Adrenal gland (tissue), 12 donors: Measurements from ENCODE around the gene ADARB2. TPM values are rescaled to one million over a fixed set of nuclear protein-coding genes. Genes with fewer than 3 reads are reported as not detected.
"Not testable (repeated sequence)": the region's sequence is repeated elsewhere in the genome, so short reads cannot be mapped to it uniquely, and the experiment has no call there.

Source experiments
- DNase-seq, 7 donors: peaks; one replicate each; pipeline ENCODE4 v3.0.0-alpha.2; 2019 to 2020
- H3K27ac ChIP-seq, 5 donors: fragments of 200-600 bp; sonication (generic) in 4 of 5; 1 replicate in 3 of 5; 2 replicates in 2 of 5; pipeline versions ENCODE4 v1.5.1 to v1.8.0; 2016 to 2020; ENCODE audit warnings: mild to moderate bottlenecking in 1 of 5
- H3K27me3 ChIP-seq: fragments of 200-600 bp; 2 replicates; pipeline ENCODE4 v1.8.0; 2021
- H3K36me3 ChIP-seq, 2 donors: fragments of 200-600 bp; replicated peaks in 1 of 2; 1 replicate in 1 of 2; 2 replicates in 1 of 2; pipeline versions ENCODE4 v1.5.1 to v1.8.0; 2018 to 2022
- H3K4me1 ChIP-seq, 2 donors: fragments of 200-600 bp; replicated peaks in 1 of 2; 1 replicate in 1 of 2; 2 replicates in 1 of 2; pipeline versions ENCODE4 v1.5.1 to v1.8.0; 2018 to 2021
- H3K4me3 ChIP-seq, 4 donors: fragments of 200-600 bp; sonication (generic) in 3 of 4; one replicate each; pipeline ENCODE4 v1.5.1; 2016 to 2018
- H3K9me3 ChIP-seq, 3 donors: fragments of 200-600 bp; sonication (generic) in 1 of 3; replicated peaks in 1 of 3; 1 replicate in 2 of 3; 2 replicates in 1 of 3; pipeline versions ENCODE4 v1.5.1 to v1.8.0; 2016 to 2021
- POLR2A ChIP-seq, 2 donors: fragments of 450-650 bp; IDR thresholded peaks; one replicate each; pipeline ENCODE4 v1.6.1; 2017; ENCODE audit warnings: antibody characterized with exemption in 2 of 2, mild to moderate bottlenecking in 2 of 2, moderate library complexity in 1 of 2
- WGBS, 4 donors: extraction: QIAGEN DNeasy Blood & Tissue Kit in 2 of 4; methylation state at CpG; one replicate each; pipeline versions ENCODE4 v1.1.5 to v1.1.7; 2013 to 2017; 5-methylcytosine and 5-hydroxymethylcytosine counted together
- intact Hi-C, 2 donors: fragments of 100-400 bp; cut with DNase I; formaldehyde crosslinking; loops; one replicate each; pipeline versions ENCODE4 v1.14.1 to v1.15.0; 2022 to 2023
- polyA plus RNA-seq, 3 donors: library from polyadenylated mRNA; stranded (reverse); fragments of 200-250 nt in 2 of 3; fragments of 350-450 nt in 1 of 3; fragmentation: Illumina TruSeq in 1 of 3; extraction: RNeasy Lipid Tissue Mini Kit (QIAGEN cat#74804) in 1 of 3; gene quantifications; one replicate each; pipeline ENCODE4 v1.2.3, GENCODE V29; 2013 to 2014
- total RNA-seq, 9 donors: library from RNA; depleted of rRNA in 4 of 9; stranded (reverse); fragments of >200 nt in 4 of 9; fragments of 120-200 nt in 1 of 9; fragmentation: NEBNext Ultra II Directional in 1 of 9; extraction: Animal tissue kit (Norgen Biotek cat#: 25700) in 1 of 9; gene quantifications; one replicate each; pipeline versions ENCODE4 v1.1.0 to v1.2.4, GENCODE V29; 2013 to 2023
- TF ChIP-seq, protein P1 (sequence below), 6 experiments: fragments of 450-650 bp in 4 of 6; fragments of 200-600 bp in 2 of 6; sonication (generic) in 1 of 6; IDR thresholded peaks; 1 replicate in 5 of 6; 2 replicates in 1 of 6; pipeline versions ENCODE4 v1.5.1 to v1.8.0; 2016 to 2021; ENCODE audit warnings: antibody characterized with exemption in 6 of 6, mild to moderate bottlenecking in 2 of 6, moderate library complexity in 1 of 6
- donor health status: healthy with polysubstance abuse.
- donor health status: Bipolar disorder and iron deficiency.
- donor health status: DM: yes; HTN: yes; CAD: no.
- donor health status: DM: no; HTN: no; CAD: no.
- donor health status: DM: no; HTN: no; CAD: no.
- donor health status: DM: yes; HTN: yes; CAD: no.

The ADARB2 gene
- total and polyA plus RNA-seq, 12 donors = 0.14 to 3.1 (median 0.91) TPM

GRCh38 chr10:1229116-1229515, 508.2 kb downstream of the ADARB2 start:
- TF ChIP-seq, protein P1, sequence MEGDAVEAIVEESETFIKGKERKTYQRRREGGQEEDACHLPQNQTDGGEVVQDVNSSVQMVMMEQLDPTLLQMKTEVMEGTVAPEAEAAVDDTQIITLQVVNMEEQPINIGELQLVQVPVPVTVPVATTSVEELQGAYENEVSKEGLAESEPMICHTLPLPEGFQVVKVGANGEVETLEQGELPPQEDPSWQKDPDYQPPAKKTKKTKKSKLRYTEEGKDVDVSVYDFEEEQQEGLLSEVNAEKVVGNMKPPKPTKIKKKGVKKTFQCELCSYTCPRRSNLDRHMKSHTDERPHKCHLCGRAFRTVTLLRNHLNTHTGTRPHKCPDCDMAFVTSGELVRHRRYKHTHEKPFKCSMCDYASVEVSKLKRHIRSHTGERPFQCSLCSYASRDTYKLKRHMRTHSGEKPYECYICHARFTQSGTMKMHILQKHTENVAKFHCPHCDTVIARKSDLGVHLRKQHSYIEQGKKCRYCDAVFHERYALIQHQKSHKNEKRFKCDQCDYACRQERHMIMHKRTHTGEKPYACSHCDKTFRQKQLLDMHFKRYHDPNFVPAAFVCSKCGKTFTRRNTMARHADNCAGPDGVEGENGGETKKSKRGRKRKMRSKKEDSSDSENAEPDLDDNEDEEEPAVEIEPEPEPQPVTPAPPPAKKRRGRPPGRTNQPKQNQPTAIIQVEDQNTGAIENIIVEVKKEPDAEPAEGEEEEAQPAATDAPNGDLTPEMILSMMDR (IDR thresholded peaks at IDR 0.05) = no peak
- no peak for TF ChIP-seq POLR2A (IDR thresholded peaks at IDR 0.05)
- Histone ChIP-seq H3K27me3 (no peaks in the 10 kb centered on the region), H3K9me3 (no peaks in the 10 kb centered on the region), H3K4me3 (no peak overlapping the region), H3K27ac (no peak overlapping the region), H3K36me3 (no peaks in the 10 kb centered on the region), H3K4me1 (no peaks in the 10 kb centered on the region)
- intact Hi-C loops = no loop called here
- WGBS, 4 donors = 50 to 77% (median 66%) methylated on average over 3 of the region's 3 CpGs
- no peak for DNase-seq

DNA sequence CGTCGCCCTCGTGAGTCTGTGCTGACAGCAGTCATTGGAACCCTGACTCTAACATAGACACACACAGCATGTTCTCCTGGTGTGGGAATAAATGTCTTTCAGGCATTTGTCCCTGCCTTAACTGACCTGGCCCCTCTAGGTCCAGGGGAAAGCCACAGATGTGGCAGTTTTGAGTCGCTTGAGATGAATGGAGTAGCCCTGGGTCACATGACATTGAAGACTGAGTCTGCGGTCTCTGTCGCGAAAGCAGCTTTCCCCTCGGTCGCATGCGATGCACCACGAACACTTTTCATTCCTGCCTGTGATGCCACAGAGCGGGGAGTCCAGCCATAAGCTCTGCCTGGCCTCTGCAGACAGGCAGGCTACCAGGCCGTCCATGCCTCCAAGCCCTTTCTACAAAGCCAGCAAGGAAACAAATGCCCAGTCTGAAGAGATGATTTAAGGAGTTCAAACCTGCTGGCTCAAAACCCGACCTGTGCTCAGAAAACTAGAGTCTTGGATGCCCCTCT, 508.8 kb downstream of the ADARB2 start:
- WGBS, 4 donors = 72 to 85% (median 83%) methylated on average over 7 to 14 of the region's 14 CpGs
- H3K36me3 ChIP-seq = no peaks in the 10 kb centered on the region
- no peak overlapping the region for H3K4me3 ChIP-seq
- H3K27me3 ChIP-seq = no peaks in the 10 kb centered on the region
- intact Hi-C loops = no loop called here
- no peak for DNase-seq
- TF ChIP-seq, protein P1 (IDR thresholded peaks at IDR 0.05) = no peak
- no peaks in the 10 kb centered on the region for H3K4me1 ChIP-seq
- no peak overlapping the region for H3K27ac ChIP-seq
- H3K9me3 ChIP-seq = no peaks in the 10 kb centered on the region

DNA sequence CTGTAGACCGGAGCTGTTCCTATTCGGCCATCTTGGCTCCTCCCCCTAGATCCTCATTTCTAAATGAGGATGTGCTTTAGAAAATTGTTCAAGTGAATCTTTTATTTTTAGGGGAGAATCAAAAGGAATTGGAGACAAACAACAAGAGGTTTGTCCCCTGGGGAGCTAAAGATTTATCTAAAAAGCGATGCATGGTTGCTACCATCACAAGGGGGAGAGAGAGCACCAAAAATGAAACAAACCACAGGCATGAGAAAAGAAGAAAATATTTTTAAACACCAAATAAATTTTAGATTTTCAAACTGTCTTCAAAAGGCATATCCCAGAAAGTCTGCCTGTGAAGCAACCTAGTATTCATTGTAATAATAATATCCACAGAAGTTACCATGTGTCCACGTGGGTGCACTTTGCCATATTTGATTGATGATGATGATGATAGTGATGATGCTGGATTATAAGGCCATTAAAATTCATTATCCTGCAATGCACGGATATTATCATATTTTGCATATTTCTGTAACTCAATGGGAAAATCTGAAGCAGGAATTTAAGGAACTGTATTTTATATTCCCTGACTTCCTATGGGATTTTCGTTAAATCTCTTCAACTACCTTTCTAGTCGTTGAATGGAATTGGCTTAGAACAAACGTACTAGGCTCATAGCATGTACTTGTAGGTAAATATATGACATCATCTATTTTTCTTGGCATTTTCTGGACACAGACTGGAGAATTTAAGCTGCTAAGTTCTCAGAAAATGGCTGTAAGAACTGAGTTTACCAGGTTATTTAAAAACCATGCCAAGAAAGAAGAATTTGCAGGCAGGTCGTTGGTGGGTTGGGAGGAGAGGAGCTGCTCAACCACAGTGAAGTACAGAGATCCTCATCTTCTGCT, 509.6 kb downstream of the ADARB2 start:
- 54 to 59% (median 59%) methylated on average over 9 of the region's 9 CpGs for WGBS, 4 donors
- Histone ChIP-seq H3K27ac (no peak overlapping the region), H3K27me3 (no peaks in the 10 kb centered on the region), H3K36me3 (no peaks in the 10 kb centered on the region), H3K4me1 (no peaks in the 10 kb centered on the region), H3K4me3 (no peak overlapping the region), H3K9me3 (no peaks in the 10 kb centered on the region)
- no peak for TF ChIP-seq POLR2A (IDR thresholded peaks at IDR 0.05)
- TF ChIP-seq, protein P1 (IDR thresholded peaks at IDR 0.05) = no peak
- no peak for DNase-seq
- intact Hi-C loops = no loop called here

DNA sequence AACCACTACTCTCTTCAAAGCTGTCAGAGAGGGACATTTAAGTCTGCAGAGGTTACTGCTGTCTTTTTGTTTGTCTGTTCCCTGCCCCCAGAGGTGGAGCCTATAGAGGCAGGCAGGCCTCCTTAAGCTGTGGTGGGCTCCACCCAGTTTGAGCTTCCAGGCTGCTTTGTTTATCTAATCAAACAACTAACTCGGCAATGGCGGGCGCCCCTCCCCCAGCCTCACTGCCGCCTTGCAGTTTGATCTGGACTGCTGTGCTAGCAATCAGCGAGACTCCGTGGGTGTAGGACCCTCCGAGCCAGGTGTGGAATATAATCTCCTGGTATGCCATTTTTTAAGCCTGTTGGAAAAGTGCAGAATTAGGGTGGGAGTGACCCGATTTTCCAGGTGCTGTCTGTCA, 510.4 kb downstream of the ADARB2 start:
- H3K27me3 ChIP-seq, H3K4me1 ChIP-seq, H3K9me3 ChIP-seq, DNase-seq, intact Hi-C loops, H3K4me3 ChIP-seq, H3K36me3 ChIP-seq, H3K27ac ChIP-seq: not testable (repeated sequence)
- 64 to 73% (median 68%) methylated on average over 7 to 8 of the region's 8 CpGs for WGBS, 4 donors

DNA sequence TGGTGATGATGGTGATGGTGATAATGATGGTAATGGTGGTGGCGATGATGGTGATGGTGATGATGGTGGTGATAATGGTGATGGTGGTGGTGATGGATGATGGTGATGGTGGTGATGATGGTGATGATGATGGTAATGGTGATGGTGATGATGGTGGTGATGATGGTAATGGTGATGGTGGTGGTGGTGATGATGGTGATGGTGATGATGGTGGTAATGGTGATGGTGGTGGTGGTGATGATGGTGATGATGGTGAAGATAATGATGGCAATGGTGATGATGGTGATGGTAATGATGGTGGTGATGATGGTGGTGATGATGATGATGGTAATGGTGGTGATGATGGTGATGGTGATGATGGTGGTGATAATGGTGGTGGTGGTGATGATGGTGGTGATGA, 517.5 kb downstream of the ADARB2 start:
- DNase-seq, H3K4me1 ChIP-seq, H3K9me3 ChIP-seq, H3K27ac ChIP-seq, H3K36me3 ChIP-seq, H3K27me3 ChIP-seq, H3K4me3 ChIP-seq, intact Hi-C loops: not testable (repeated sequence)
- WGBS, 4 donors = 0% methylated on average over 1 of the region's 1 CpG
